Measurements from ENCODE around the gene PLPPR3. TPM values are rescaled to one million over a fixed set of nuclear protein-coding genes. Genes with fewer than 3 reads are reported as not detected.

PLPPR3 gene
- total RNA-seq, 1 donor from 2014 or later, result 0.75 TPM

GRCh38 chr19:782185-782877, 39.4 kb downstream of the PLPPR3 start:
- DNase-seq (ENCODE audit: low read depth), result no peak
- no peak for TF ChIP-seq CTCF (conservative IDR thresholded peaks at IDR 0.05; ENCODE audit: low read depth, low read length)
- peak overlapping the region; percentile 39 for H3K4me3 ChIP-seq (ENCODE audit: low read depth, low read length)

- H3K4me3 ChIP-seq (ENCODE audit: low read depth, low read length), result no peak overlapping the region
- TF ChIP-seq CTCF (conservative IDR thresholded peaks at IDR 0.05; ENCODE audit: low read depth, low read length), result no peak
- DNase-seq (ENCODE audit: low read depth), result no peak
Measured at GRCh38 chr19:781800-782184, 40.0 kb downstream of the PLPPR3 start.

- no peak for TF ChIP-seq CTCF (conservative IDR thresholded peaks at IDR 0.05; ENCODE audit: low read depth, low read length)
- no peak overlapping the region for H3K4me3 ChIP-seq (ENCODE audit: low read depth, low read length)
- DNase-seq (ENCODE audit: low read depth), result no peak
Measured at GRCh38 chr19:780935-781334, 40.8 kb downstream of the PLPPR3 start.

- peak; percentile 77 for DNase-seq (ENCODE audit: low read depth)
- H3K4me3 ChIP-seq (ENCODE audit: low read depth, low read length), result no peak overlapping the region
- TF ChIP-seq CTCF (conservative IDR thresholded peaks at IDR 0.05; ENCODE audit: low read depth, low read length), result no peak
Measured at GRCh38 chr19:778910-779653, 42.7 kb downstream of the PLPPR3 start.

- DNase-seq (ENCODE audit: low read depth), result no peak
- no peak for TF ChIP-seq CTCF (conservative IDR thresholded peaks at IDR 0.05; ENCODE audit: low read depth, low read length)
- no peak overlapping the region for H3K4me3 ChIP-seq (ENCODE audit: low read depth, low read length)
Measured at GRCh38 chr19:776549-776948, 45.2 kb downstream of the PLPPR3 start.

GRCh38 chr19:772730-773436, 48.9 kb downstream of the PLPPR3 start:
- no peak for TF ChIP-seq CTCF (conservative IDR thresholded peaks at IDR 0.05; ENCODE audit: low read depth, low read length)

More at GRCh38 chr19:772730-773436, 48.9 kb downstream of the PLPPR3 start:
- DNase-seq (ENCODE audit: low read depth), result no peak
- no peak overlapping the region for H3K4me3 ChIP-seq (ENCODE audit: low read depth, low read length)

Data from epithelial cell of proximal tubule (primary cell).